HL-60 (cell line): ENCODE data around the gene PTTG1IP.

Source experiments
- DNase-seq, 2 experiments: peaks; one replicate each; pipeline ENCODE4 v3.0.0-alpha.2; 2010 to 2020; ENCODE audit warnings: low read depth in 1 of 2, low spot score in 1 of 2
- H3K27ac ChIP-seq: fragments of 250-450 bp; sonication (Bioruptor Pico); replicated peaks from 2 replicates; pipeline ENCODE4 v1.5.1; 2020; ENCODE audit warnings: mild to moderate bottlenecking, moderate library complexity
- H3K27me3 ChIP-seq: fragments of 250-450 bp; sonication (Bioruptor Pico); 2 replicates; pipeline ENCODE4 v1.5.1; 2021; ENCODE audit warnings: mild to moderate bottlenecking, moderate library complexity; ENCODE audit not compliant: insufficient read depth, poor library complexity, severe bottlenecking
- H3K4me3 ChIP-seq: replicated peaks from 2 replicates; pipeline ENCODE4 v1.5.1; 2011; ENCODE audit warnings: mild to moderate bottlenecking, control low read depth, low read length; ENCODE audit not compliant: insufficient read depth
- GABPA ChIP-seq: IDR thresholded peaks from 2 replicates; pipeline ENCODE4 v1.6.1; 2012; ENCODE audit warnings: low read depth
- POLR2AphosphoS5 ChIP-seq: IDR thresholded peaks from 2 replicates; pipeline ENCODE4 v1.6.1; 2012; ENCODE audit warnings: low read depth
- SPI1 ChIP-seq: IDR thresholded peaks from 2 replicates; pipeline ENCODE4 v1.6.1; 2012; ENCODE audit warnings: low read depth, mild to moderate bottlenecking, borderline replicate concordance
- long read RNA-seq: library from polyadenylated mRNA; unstranded; transcript quantifications from one replicate; pipeline ENCODE4 v2.0.0, GENCODE V29; 2020
- TF ChIP-seq, protein P1 (sequence below): IDR thresholded peaks from one replicate; pipeline ENCODE4 v1.5.1; 2011; ENCODE audit warnings: low read length, control low read depth, inconsistent platforms; ENCODE audit not compliant: insufficient read depth
- TF ChIP-seq, protein P2 (sequence below): IDR thresholded peaks from 2 replicates; pipeline ENCODE4 v1.6.1; 2012; ENCODE audit warnings: low read depth; ENCODE audit not compliant: insufficient replicate concordance

Gene PTTG1IP, protein sequence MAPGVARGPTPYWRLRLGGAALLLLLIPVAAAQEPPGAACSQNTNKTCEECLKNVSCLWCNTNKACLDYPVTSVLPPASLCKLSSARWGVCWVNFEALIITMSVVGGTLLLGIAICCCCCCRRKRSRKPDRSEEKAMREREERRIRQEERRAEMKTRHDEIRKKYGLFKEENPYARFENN
- long read RNA-seq, transcript PTTG1IP-201 (6 exons, 2,760 nt): major isoform, 431 of 475 reads
- long read RNA-seq, partial matches to known transcripts: 4 of 475 reads
- long read RNA-seq, other reads (novel, unspliced or antisense): 40 of 475 reads

DNA sequence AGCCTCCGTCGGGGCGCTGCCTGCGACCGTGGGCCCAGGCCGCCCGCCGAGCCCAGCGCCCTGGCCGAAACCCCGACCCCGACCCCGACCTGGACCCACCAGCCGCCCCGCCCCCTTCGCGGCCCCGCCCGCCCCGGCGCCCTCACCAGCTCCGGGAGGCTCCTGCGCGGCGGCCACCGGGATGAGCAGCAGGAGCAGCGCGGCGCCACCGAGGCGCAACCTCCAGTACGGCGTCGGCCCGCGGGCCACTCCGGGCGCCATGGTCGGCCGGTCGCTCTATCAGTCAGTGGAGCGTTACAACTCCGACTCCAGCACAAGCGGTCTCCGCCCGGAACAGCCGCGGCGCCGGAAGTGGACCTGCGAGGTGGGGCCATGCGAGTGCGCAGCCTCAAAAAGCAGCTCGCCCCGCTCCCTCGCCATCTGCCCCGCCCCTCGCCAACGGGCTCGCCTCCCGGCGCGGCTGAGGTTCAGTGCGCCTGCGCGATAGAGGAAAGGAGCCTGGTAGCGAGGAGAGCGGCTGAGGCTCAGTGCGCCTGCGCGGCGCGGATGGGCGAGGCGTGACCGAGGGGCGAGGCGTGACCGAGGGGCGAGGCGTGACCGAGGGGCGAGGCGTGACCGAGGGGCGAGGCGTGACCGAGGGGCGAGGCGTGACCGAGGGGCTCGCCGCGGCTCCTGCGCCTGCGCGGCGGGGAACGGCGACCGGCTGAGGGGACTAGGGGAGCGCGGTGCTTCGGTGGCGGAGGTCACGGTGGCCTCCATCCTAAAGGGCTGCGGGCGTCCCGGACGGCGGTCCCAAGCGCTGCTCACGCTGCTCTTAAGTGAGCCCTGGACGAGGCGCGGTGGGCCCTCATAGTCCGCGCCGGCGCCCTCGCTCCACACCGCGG lies at the start of gene PTTG1IP:
Gene PTTG1IP, minus strand, starts transcription at position 335 of the 884 bp plus-strand sequence. Its CDS starts 74 bp downstream, at position 261.
- peak; percentile 91 to 97 for DNase-seq
- TF ChIP-seq POLR2AphosphoS5: peak; percentile 54; the same call in 1 of the 2 replicates
- TF ChIP-seq, protein P1, sequence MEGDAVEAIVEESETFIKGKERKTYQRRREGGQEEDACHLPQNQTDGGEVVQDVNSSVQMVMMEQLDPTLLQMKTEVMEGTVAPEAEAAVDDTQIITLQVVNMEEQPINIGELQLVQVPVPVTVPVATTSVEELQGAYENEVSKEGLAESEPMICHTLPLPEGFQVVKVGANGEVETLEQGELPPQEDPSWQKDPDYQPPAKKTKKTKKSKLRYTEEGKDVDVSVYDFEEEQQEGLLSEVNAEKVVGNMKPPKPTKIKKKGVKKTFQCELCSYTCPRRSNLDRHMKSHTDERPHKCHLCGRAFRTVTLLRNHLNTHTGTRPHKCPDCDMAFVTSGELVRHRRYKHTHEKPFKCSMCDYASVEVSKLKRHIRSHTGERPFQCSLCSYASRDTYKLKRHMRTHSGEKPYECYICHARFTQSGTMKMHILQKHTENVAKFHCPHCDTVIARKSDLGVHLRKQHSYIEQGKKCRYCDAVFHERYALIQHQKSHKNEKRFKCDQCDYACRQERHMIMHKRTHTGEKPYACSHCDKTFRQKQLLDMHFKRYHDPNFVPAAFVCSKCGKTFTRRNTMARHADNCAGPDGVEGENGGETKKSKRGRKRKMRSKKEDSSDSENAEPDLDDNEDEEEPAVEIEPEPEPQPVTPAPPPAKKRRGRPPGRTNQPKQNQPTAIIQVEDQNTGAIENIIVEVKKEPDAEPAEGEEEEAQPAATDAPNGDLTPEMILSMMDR: no peak
- Histone ChIP-seq H3K27ac (peak within 1 kb of the TSS; percentile 61), H3K27me3 (no peaks in the 10 kb centered on the region), H3K4me3 (peak within 1 kb of the TSS; percentile 88)

DNA sequence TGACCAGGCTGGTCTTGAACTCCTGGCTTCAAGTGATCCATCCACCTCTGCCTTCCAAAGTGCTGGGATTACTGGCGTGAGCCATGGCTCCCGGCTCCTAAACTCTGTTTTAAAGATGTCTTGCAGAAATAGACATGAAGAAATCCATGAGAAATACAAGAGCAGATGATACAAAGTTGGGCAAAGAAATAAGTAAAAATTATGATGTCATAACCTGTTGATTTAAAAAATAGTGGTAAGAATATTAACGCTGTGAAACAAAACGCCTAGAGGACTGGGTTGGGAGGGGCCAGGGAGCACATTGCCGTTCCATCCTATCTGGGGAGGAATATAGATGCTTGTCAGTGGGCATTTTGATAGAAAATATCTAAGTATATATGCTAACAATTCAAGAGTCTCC lies 48.4 kb upstream of the PTTG1IP start:
- DNase-seq: no peak
- H3K27me3 ChIP-seq: no peaks in the 10 kb centered on the region
- H3K27ac ChIP-seq: no peak overlapping the region; the same call in 1 of the 2 replicates
- TF ChIP-seq SPI1 (no peak), POLR2AphosphoS5 (no peak)
- H3K4me3 ChIP-seq: no peak overlapping the region; the same call in 1 of the 2 replicates

DNA sequence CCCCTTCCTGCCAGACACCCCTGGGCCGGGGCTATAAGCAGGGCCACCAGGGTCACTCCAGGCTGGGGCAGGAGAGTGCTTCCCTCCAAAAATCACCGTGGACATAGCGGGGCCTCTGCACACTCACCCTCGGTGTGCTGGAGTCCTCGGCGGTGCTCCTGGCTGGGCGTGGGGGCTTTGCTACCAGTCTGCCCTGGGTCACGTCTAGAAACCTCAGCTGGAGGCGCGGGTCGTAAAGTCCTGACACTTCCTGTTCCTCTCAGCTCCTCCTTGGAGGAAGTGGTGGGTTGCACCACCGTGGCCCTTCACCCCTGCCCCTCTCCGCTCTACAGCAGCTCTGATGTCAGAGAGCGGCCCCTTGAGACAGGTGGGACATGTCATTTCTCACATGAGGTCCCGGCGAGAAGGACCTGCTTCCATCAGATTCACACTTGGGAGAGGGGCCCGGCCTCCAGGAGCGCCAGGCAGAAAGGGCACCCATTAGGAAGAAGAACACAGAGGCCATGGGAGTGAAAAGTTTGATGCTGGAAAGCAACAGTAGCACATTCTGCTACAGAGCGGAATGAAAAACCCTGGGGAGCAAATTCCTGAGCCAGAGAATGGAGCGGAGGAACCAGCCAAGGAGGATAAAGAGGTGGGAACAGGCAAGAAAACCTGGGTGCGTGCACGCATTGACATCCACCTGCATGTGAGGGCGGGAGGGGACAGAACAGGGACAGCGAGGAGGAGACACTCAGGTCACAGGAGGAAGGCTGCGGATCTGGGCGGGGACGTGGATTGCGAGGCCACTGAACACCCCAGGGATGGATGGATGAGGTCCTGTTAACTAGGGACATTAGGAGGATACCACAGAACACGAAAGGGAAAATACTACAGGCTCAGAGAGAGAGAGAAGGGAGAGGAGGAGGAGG lies 47.5 kb upstream of the PTTG1IP start, which contains the start of gene ITGB2:
Gene ITGB2, minus strand, starts transcription at position 206 of the 911 bp plus-strand sequence. CDS start 10,117 bp downstream, outside the sequence.
- TF ChIP-seq, protein P1: no peak
- peak; percentile 78 for TF ChIP-seq POLR2AphosphoS5
- TF ChIP-seq, protein P2, sequence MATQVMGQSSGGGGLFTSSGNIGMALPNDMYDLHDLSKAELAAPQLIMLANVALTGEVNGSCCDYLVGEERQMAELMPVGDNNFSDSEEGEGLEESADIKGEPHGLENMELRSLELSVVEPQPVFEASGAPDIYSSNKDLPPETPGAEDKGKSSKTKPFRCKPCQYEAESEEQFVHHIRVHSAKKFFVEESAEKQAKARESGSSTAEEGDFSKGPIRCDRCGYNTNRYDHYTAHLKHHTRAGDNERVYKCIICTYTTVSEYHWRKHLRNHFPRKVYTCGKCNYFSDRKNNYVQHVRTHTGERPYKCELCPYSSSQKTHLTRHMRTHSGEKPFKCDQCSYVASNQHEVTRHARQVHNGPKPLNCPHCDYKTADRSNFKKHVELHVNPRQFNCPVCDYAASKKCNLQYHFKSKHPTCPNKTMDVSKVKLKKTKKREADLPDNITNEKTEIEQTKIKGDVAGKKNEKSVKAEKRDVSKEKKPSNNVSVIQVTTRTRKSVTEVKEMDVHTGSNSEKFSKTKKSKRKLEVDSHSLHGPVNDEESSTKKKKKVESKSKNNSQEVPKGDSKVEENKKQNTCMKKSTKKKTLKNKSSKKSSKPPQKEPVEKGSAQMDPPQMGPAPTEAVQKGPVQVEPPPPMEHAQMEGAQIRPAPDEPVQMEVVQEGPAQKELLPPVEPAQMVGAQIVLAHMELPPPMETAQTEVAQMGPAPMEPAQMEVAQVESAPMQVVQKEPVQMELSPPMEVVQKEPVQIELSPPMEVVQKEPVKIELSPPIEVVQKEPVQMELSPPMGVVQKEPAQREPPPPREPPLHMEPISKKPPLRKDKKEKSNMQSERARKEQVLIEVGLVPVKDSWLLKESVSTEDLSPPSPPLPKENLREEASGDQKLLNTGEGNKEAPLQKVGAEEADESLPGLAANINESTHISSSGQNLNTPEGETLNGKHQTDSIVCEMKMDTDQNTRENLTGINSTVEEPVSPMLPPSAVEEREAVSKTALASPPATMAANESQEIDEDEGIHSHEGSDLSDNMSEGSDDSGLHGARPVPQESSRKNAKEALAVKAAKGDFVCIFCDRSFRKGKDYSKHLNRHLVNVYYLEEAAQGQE: no peak
- peak; percentile 94 for TF ChIP-seq SPI1
- peak; percentile 65; the same call in 1 of the 2 replicates for TF ChIP-seq GABPA
- peak; percentile 96 to 97 for DNase-seq
- no peaks in the 10 kb centered on the region for H3K27me3 ChIP-seq
- peak within 1 kb of the TSS; percentile 81 for H3K4me3 ChIP-seq
- peak within 1 kb of the TSS; percentile 89 for H3K27ac ChIP-seq

DNA sequence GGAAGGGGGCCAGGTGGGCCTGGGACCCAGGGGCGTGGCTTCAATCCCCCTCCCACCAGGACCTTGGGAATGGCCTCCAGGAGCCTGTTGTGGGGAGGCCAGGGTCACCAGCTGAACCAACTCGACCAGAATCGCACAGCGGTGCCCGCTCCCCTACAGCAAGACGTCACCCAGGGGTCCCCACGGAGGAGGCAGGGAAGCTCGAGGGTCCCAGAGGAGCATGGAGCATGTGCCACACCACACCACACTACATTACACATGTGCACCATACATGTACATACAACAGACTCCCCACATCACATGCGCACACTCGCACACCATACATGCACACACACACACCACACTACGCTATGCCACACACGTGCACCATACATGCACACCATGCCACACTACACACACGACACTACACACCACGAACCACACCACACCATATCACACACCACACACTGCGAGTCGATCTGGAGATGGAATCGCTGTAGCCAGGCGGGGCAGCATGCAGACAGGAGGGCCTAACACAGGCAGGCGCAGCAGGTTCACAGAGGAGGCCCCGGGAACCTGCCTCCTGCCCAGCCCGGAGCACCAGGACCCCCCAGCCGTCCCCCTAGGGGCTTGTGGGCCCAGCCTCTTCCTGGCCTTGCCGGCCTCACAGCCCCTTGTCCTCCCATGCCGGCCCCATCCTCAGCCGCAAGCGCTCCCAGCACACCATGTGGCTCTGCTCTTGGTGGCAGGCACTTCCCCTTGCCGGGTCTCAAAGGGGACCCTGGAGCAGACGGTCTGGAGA lies 46.6 kb upstream of the PTTG1IP start:
- peak overlapping the region; percentile 89 for H3K27ac ChIP-seq

More for the DNA sequence above, 46.6 kb upstream of the PTTG1IP start:
- H3K4me3 ChIP-seq: peak overlapping the region; percentile 81
- DNase-seq: peak in 1 of 2 experiments; percentile 42
- TF ChIP-seq, protein P1: no peak
- TF ChIP-seq SPI1 (no peak), GABPA (no peak), POLR2AphosphoS5 (no peak)
- TF ChIP-seq, protein P2: no peak
- no peaks in the 10 kb centered on the region for H3K27me3 ChIP-seq
